HCT116 (cell line): Measurements from ENCODE around the gene SPA17. TPM values are rescaled to one million over a fixed set of nuclear protein-coding genes. Genes with fewer than 3 reads are reported as not detected.

Experiments used
- ATAC-seq: fragments of 200-7000 bp; cut with Tn5 transposase; 2 replicates; pipeline ENCODE4 v1.9.1; 2020; ENCODE audit warnings: mild to moderate bottlenecking, moderate library complexity
- BruUV-seq: library from RNA; stranded (reverse); fragments of 400-500 nt; replicated peaks from 2 replicates; lab custom pipeline; 2021; lab: Mats Ljungman, UMichigan
- CTCF ChIA-PET: fragments of 300-600 bp; sonication (Branson Sonifier 250); formaldehyde crosslinking; loops from one replicate; lab custom pipeline; 2021; ENCODE audit warnings: antibody characterized with exemption; lab: Charles Lee
- POLR2A ChIA-PET: fragments of 300-600, 350-600 bp; sonication (Branson Sonifier 250); formaldehyde crosslinking; loops from one replicate; lab custom pipeline; 2021; ENCODE audit warnings: antibody characterized with exemption; lab: Charles Lee
- RAD21 ChIA-PET, 2 experiments: fragments of 300-600 bp; sonication (Branson Sonifier 250); formaldehyde crosslinking; loops; one replicate each; lab custom pipeline; 2023; ENCODE audit warnings: low total read pairs in 2 of 2; ENCODE audit not compliant: uncharacterized antibody in 2 of 2, unreplicated experiment in 2 of 2, low non-redundant PET in 1 of 2; lab: Charles Lee
- DNase-seq: peaks from one replicate; pipeline ENCODE4 v3.0.0-alpha.2; 2010; ENCODE audit warnings: low read depth, low spot score
- H2AFZ ChIP-seq: fragments of 200-600 bp; shearing (Covaris generic), sonication (generic); 2 replicates; pipeline ENCODE4 v1.6.1; 2017; ENCODE audit warnings: low read depth, mixed run types, mixed read lengths, antibody characterized with exemption, low read length; ENCODE audit not compliant: poor library complexity, severe bottlenecking
- H3K27ac ChIP-seq: 2 replicates; pipeline ENCODE4 v1.5.1; 2012; ENCODE audit warnings: low read depth, low read length
- H3K27me3 ChIP-seq: fragments of 200-600 bp; sonication (generic); 2 replicates; pipeline ENCODE4 v1.6.1; 2016; ENCODE audit warnings: mixed run types, low read length, mixed read lengths; ENCODE audit not compliant: insufficient read depth
- H3K36me3 ChIP-seq, 2 experiments: fragments of 200-500 bp in 1 of 2; fragments of 200-600 bp in 1 of 2; sonication (Bioruptor generic) in 1 of 2; sonication (generic) in 1 of 2; 2 replicates each; pipeline versions ENCODE4 v1.5.1 to v1.6.1; 2014 to 2016; ENCODE audit warnings: low read length in 2 of 2, inconsistent platforms in 1 of 2, mixed read lengths in 1 of 2, mixed run types in 1 of 2; ENCODE audit not compliant: insufficient read depth in 2 of 2, control insufficient read depth in 1 of 2
- H3K4me1 ChIP-seq, 2 experiments: fragments of 200-600 bp in 1 of 2; sonication (generic) in 1 of 2; 2 replicates each; pipeline versions ENCODE4 v1.5.1 to v1.6.1; 2012 to 2017; ENCODE audit warnings: low read length in 2 of 2, inconsistent platforms in 1 of 2, mild to moderate bottlenecking in 1 of 2, mixed read lengths in 1 of 2, mixed run types in 1 of 2, moderate library complexity in 1 of 2; ENCODE audit not compliant: insufficient read depth in 2 of 2, control insufficient read depth in 1 of 2
- H3K4me2 ChIP-seq: fragments of 200-600 bp; sonication (generic); 2 replicates; pipeline ENCODE4 v1.6.1; 2017; ENCODE audit warnings: mixed run types, low read length, mixed read lengths
- H3K4me3 ChIP-seq, 2 experiments: fragments of 200-600 bp in 1 of 2; sonication (generic) in 1 of 2; replicated peaks in 1 of 2; 2 replicates each; pipeline ENCODE4 v1.5.1; 2011 to 2016; ENCODE audit warnings: low read length in 2 of 2, control low read depth in 1 of 2, low read depth in 1 of 2, mild to moderate bottlenecking in 1 of 2, mixed read lengths in 1 of 2, mixed run types in 1 of 2
- H3K79me2 ChIP-seq: fragments of 200-600 bp; sonication (generic); 2 replicates; pipeline ENCODE4 v1.6.1; 2017; ENCODE audit warnings: mild to moderate bottlenecking, mixed run types, low read length, moderate library complexity, mixed read lengths; ENCODE audit not compliant: insufficient read depth
- H3K9ac ChIP-seq: fragments of 200-600 bp; sonication (generic); 2 replicates; pipeline ENCODE4 v1.6.1; 2016; ENCODE audit warnings: low read length, mixed read lengths
- H3K9me2 ChIP-seq: fragments of 200-600 bp; sonication (generic), shearing (Covaris generic); 2 replicates; pipeline ENCODE4 v1.6.1; 2017; ENCODE audit warnings: mixed run types, mild to moderate bottlenecking, moderate library complexity; ENCODE audit not compliant: insufficient read depth
- H3K9me3 ChIP-seq, 2 experiments: fragments of 200-500 bp in 1 of 2; fragments of 200-600 bp in 1 of 2; sonication (Bioruptor generic) in 1 of 2; sonication (generic) in 1 of 2; 2 replicates each; pipeline ENCODE4 v1.6.1; 2014 to 2017; ENCODE audit warnings: low read length in 2 of 2, mixed read lengths in 2 of 2, inconsistent platforms in 1 of 2, low read depth in 1 of 2, mild to moderate bottlenecking in 1 of 2, mixed run types in 1 of 2, moderate library complexity in 1 of 2; ENCODE audit not compliant: control insufficient read depth in 1 of 2, insufficient read depth in 1 of 2
- H4K20me1 ChIP-seq: fragments of 200-600 bp; sonication (generic), shearing (Covaris generic); 2 replicates; pipeline ENCODE4 v1.6.1; 2017; ENCODE audit warnings: mixed run types, mild to moderate bottlenecking, moderate library complexity; ENCODE audit not compliant: insufficient read depth
- ATF3 ChIP-seq: IDR thresholded peaks from 2 replicates; pipeline ENCODE4 v1.6.1; 2012
- CTCF ChIP-seq, 3 experiments: fragments of 200-600 bp in 1 of 3; sonication (generic) in 1 of 3; IDR thresholded peaks in 2 of 3; conservative IDR thresholded peaks in 1 of 3; 2 replicates each; pipeline ENCODE4 v1.5.1; 2012 to 2017; ENCODE audit warnings: low read depth in 2 of 3, low read length in 2 of 3, antibody characterized with exemption in 1 of 3, borderline replicate concordance in 1 of 3, control low read depth in 1 of 3, mild to moderate bottlenecking in 1 of 3, mixed read lengths in 1 of 3, mixed run types in 1 of 3, moderate library complexity in 1 of 3; ENCODE audit not compliant: insufficient read depth in 1 of 3
- EGR1 ChIP-seq: IDR thresholded peaks from 2 replicates; pipeline ENCODE4 v1.6.1; 2012; ENCODE audit warnings: low read depth
- ELF1 ChIP-seq: IDR thresholded peaks from 2 replicates; pipeline ENCODE4 v1.6.1; 2012; ENCODE audit warnings: low read depth, borderline replicate concordance
- FOSL1 ChIP-seq: IDR thresholded peaks from 2 replicates; pipeline ENCODE4 v1.6.1; 2012; ENCODE audit warnings: low read depth
- MAX ChIP-seq: IDR thresholded peaks from 2 replicates; pipeline ENCODE4 v1.6.1; 2012
- POLR2A ChIP-seq: IDR thresholded peaks from 2 replicates; pipeline ENCODE4 v1.7.0; 2011; ENCODE audit warnings: borderline replicate concordance; ENCODE audit not compliant: insufficient read depth, insufficient read length; ENCODE audit errors: extremely low read depth
- RAD21 ChIP-seq: IDR thresholded peaks from 2 replicates; pipeline ENCODE4 v1.6.1; 2012; ENCODE audit warnings: low read depth, mild to moderate bottlenecking
- SRF ChIP-seq: IDR thresholded peaks from 2 replicates; pipeline ENCODE4 v1.6.1; 2012; ENCODE audit warnings: low read depth
- ZBTB33 ChIP-seq: IDR thresholded peaks from 2 replicates; pipeline ENCODE4 v1.6.1; 2011; ENCODE audit warnings: mild to moderate bottlenecking, low read length, moderate library complexity; ENCODE audit not compliant: insufficient replicate concordance; ENCODE audit errors: extremely low read depth
- ZFX ChIP-seq: fragments of 450-650 bp; IDR thresholded peaks from 2 replicates; pipeline ENCODE4 v1.6.1; 2017
- intact Hi-C: fragments of 100-400 bp; cut with micrococcal nuclease; formaldehyde crosslinking; loops from 2 replicates; pipeline ENCODE4 v1.10.0; 2022
- total RNA-seq: library from RNA; stranded (reverse); gene quantifications from one replicate; pipeline ENCODE4 v1.2.1, GENCODE V29; 2021; ENCODE audit not compliant: unreplicated experiment

Gene SPA17
- total RNA-seq, 1 experiment from 2014 or later = 12.9 TPM

- ChIA-PET CTCF (no interaction called here), POLR2A (no interaction called here), RAD21 (no interaction called here)
- DNase-seq (no peak), ATAC-seq (no peak)
- Histone ChIP-seq H3K27ac (no peak overlapping the region), H2AFZ (no peak overlapping the region), H3K36me3 (no peaks in the 10 kb centered on the region), H3K9me3 (no peaks in the 10 kb centered on the region), H3K4me3 (no peak overlapping the region), H3K4me2 (no peak overlapping the region), H3K4me1 (no peaks in the 10 kb centered on the region), H3K9me2 (no peaks in the 10 kb centered on the region), H3K9ac (no peak overlapping the region), H4K20me1 (no peaks in the 10 kb centered on the region), H3K79me2 (no peaks in the 10 kb centered on the region), H3K27me3 (peaks cover 28% of the 10 kb centered on the region)
- BruUV-seq = no TSS peak
- TF ChIP-seq RAD21 = 0 out of 2 replicates have a peak, but pooled peaks have one; percentile 0
- TF ChIP-seq ZFX = no peak
- TF ChIP-seq FOSL1 = no peak
- no peak for TF ChIP-seq POLR2A
- TF ChIP-seq ATF3 = no peak
- TF ChIP-seq ELF1 = no peak
- TF ChIP-seq ZBTB33 = no peak
- intact Hi-C loops = no loop called here
Measured at GRCh38 chr11:124728134-124728533, 54.4 kb downstream of the SPA17 start.

- Histone ChIP-seq H3K4me3 (no peak overlapping the region), H4K20me1 (no peaks in the 10 kb centered on the region), H3K36me3 (no peaks in the 10 kb centered on the region), H2AFZ (no peak overlapping the region), H3K9me3 (no peaks in the 10 kb centered on the region), H3K79me2 (no peaks in the 10 kb centered on the region), H3K27me3 (peaks cover 14% of the 10 kb centered on the region; the same call in 1 of the 2 replicates), H3K9me2 (no peaks in the 10 kb centered on the region), H3K4me2 (no peak overlapping the region), H3K4me1 (no peaks in the 10 kb centered on the region), H3K27ac (no peak overlapping the region), H3K9ac (no peak overlapping the region)
- POLR2A ChIA-PET = no interaction called here
- no TSS peak for BruUV-seq
- DNase-seq = no peak
- CTCF ChIA-PET = no interaction called here
- no peak for ATAC-seq
- RAD21 ChIA-PET = no interaction called here
- intact Hi-C loops = no loop called here
- TF ChIP-seq EGR1 = no peak
- TF ChIP-seq CTCF (IDR thresholded peaks at IDR 0.05 in 2 of 3, conservative IDR thresholded peaks at IDR 0.05 in 1 of 3; ENCODE audit: borderline replicate concordance in 1 of 3, insufficient read depth in 1 of 3, low read depth in 2 of 3, low read length in 2 of 3) = no peak
- no peak for TF ChIP-seq ZBTB33
- TF ChIP-seq ATF3 = no peak
- TF ChIP-seq SRF = no peak
- no peak for TF ChIP-seq MAX
Measured at GRCh38 chr11:124729571-124729970, 55.9 kb downstream of the SPA17 start.
